H1 (cell line): ENCODE results near the gene PTH1R.

ENCODE experiments used
- BCL11A ChIP-seq, 2 experiments: IDR thresholded peaks; one replicate each; pipeline ENCODE4 v1.6.1; 2011; ENCODE audit warnings: low read depth in 2 of 2, low read length in 2 of 2, mild to moderate bottlenecking in 2 of 2
- CEBPB ChIP-seq: IDR thresholded peaks from 2 replicates; pipeline ENCODE4 v1.6.1; 2012; ENCODE audit warnings: low read depth, low read length
- CHD2 ChIP-seq: IDR thresholded peaks from 2 replicates; pipeline ENCODE4 v1.6.1; 2012; ENCODE audit warnings: low read length, improper control_type of control experiment
- CREB1 ChIP-seq: IDR thresholded peaks from 2 replicates; pipeline ENCODE4 v1.6.1; 2012; ENCODE audit warnings: inconsistent platforms
- CTCF ChIP-seq, 3 experiments: IDR thresholded peaks; 1 replicate in 2 of 3; 2 replicates in 1 of 3; pipeline versions ENCODE4 v1.5.1 to v1.6.1; 2011; ENCODE audit warnings: low read length in 3 of 3, mild to moderate bottlenecking in 3 of 3, inconsistent platforms in 2 of 3, low read depth in 1 of 3, moderate library complexity in 1 of 3; ENCODE audit not compliant: insufficient read depth in 1 of 3; ENCODE audit errors: control extremely low read depth in 1 of 3
- EZH2 ChIP-seq: fragments of 200-600 bp; sonication (generic); IDR thresholded peaks from 2 replicates; pipeline ENCODE4 v1.7.1; 2012; ENCODE audit warnings: low read depth, mild to moderate bottlenecking, moderate library complexity, low read length, inconsistent platforms; ENCODE audit not compliant: severe bottlenecking
- KDM1A ChIP-seq: fragments of 200-600, 300-600 bp; sonication (generic); IDR thresholded peaks from 2 replicates; pipeline ENCODE4 v1.7.1; 2016; ENCODE audit warnings: mild to moderate bottlenecking, low read length, borderline replicate concordance
- MAX ChIP-seq: IDR thresholded peaks from 2 replicates; pipeline ENCODE4 v1.6.1; 2012; ENCODE audit warnings: inconsistent platforms
- POLR2A ChIP-seq, 2 experiments: IDR thresholded peaks; 1 replicate in 1 of 2; 2 replicates in 1 of 2; pipeline ENCODE4 v1.6.1; 2011; ENCODE audit warnings: low read depth in 2 of 2, low read length in 2 of 2, mild to moderate bottlenecking in 2 of 2; ENCODE audit errors: control extremely low read depth in 1 of 2
- POLR2AphosphoS5 ChIP-seq: IDR thresholded peaks from 2 replicates; pipeline ENCODE4 v1.6.1; 2011; ENCODE audit warnings: low read depth, low read length
- RAD21 ChIP-seq, 2 experiments: IDR thresholded peaks in 1 of 2; conservative IDR thresholded peaks in 1 of 2; 2 replicates each; pipeline ENCODE4 v1.6.1; 2011; ENCODE audit warnings: low read depth in 2 of 2, low read length in 2 of 2, improper control_type of control experiment in 1 of 2, inconsistent platforms in 1 of 2, mild to moderate bottlenecking in 1 of 2, moderate library complexity in 1 of 2
- TCF12 ChIP-seq: IDR thresholded peaks from 2 replicates; pipeline ENCODE4 v1.6.1; 2011; ENCODE audit warnings: low read depth, mild to moderate bottlenecking, low read length
- USF2 ChIP-seq: IDR thresholded peaks from 2 replicates; pipeline ENCODE4 v1.6.1; 2011; ENCODE audit warnings: low read length, improper control_type of control experiment
- ZNF274 ChIP-seq: IDR thresholded peaks from 2 replicates; pipeline ENCODE4 v1.7.0; 2012; ENCODE audit warnings: low read length, borderline replicate concordance; ENCODE audit errors: extremely low read depth

- no peak for TF ChIP-seq KDM1A
- TF ChIP-seq TCF12: no peak
- TF ChIP-seq CTCF (IDR thresholded peaks at IDR 0.05; ENCODE audit: control extremely low read depth in 1 of 3, insufficient read depth in 1 of 3, low read depth in 1 of 3, low read length in 3 of 3): no peak
- TF ChIP-seq CREB1: no peak
- no peak for TF ChIP-seq EZH2
- no peak for TF ChIP-seq POLR2AphosphoS5
- TF ChIP-seq POLR2A (IDR thresholded peaks at IDR 0.05; ENCODE audit: control extremely low read depth in 1 of 2, low read depth in 2 of 2, low read length in 2 of 2): no peak
- TF ChIP-seq ZNF274: no peak
- TF ChIP-seq BCL11A (IDR thresholded peaks at IDR 0.05; ENCODE audit: low read depth in 2 of 2, low read length in 2 of 2): no peak
- no peak for TF ChIP-seq CHD2
- TF ChIP-seq RAD21 (IDR thresholded peaks at IDR 0.05 in 1 of 2, conservative IDR thresholded peaks at IDR 0.05 in 1 of 2; ENCODE audit: low read depth in 2 of 2, low read length in 2 of 2): no peak
- TF ChIP-seq USF2: no peak
- no peak for TF ChIP-seq MAX
- no peak for TF ChIP-seq CEBPB
Measured at GRCh38 chr3:46914849-46915248, 37.3 kb downstream of the PTH1R start.
